K562 (cell line): ENCODE results near the gene CCDC54. TPM values are rescaled to one million over a fixed set of nuclear protein-coding genes. Genes with fewer than 3 reads are reported as not detected.

Source experiments
- ATAC-seq: fragments of 200-7000 bp; cut with Tn5 transposase; 3 replicates; pipeline ENCODE4 v1.9.1; 2020; ENCODE audit warnings: moderate library complexity
- BruUV-seq: library from RNA; stranded (reverse); fragments of 400-500 nt; replicated peaks from 2 replicates; lab custom pipeline; 2021; lab: Mats Ljungman, UMichigan
- CTCF ChIA-PET: fragments of 300-600 bp; formaldehyde crosslinking; extraction: SDS; loops from one replicate; lab custom pipeline; 2021; ENCODE audit warnings: low intra/inter-chr PET ratio; lab: Yijun Ruan, JAX
- POLR2A ChIA-PET: fragments of 300-600, 350-650 bp; sonication (Branson Sonifier 250); formaldehyde crosslinking; extraction: SDS; loops from one replicate; lab custom pipeline; 2021; ENCODE audit warnings: antibody characterized with exemption, inconsistent platforms; lab: Yijun Ruan, JAX
- DNase-seq, 4 experiments: peaks; one replicate each; pipeline versions ENCODE4 v3.0.0 to v3.0.0-alpha.2; 2011 to 2018; ENCODE audit warnings: low spot score in 3 of 4, mixed read lengths in 3 of 4; ENCODE audit errors: extremely low read depth in 1 of 4
- FAIRE-seq: peaks from 2 replicates; lab custom pipeline; 2011; peaks lifted over from hg19 to GRCh38; lab: Jason Lieb, UNC
- H2AFZ ChIP-seq: 2 replicates; pipeline ENCODE4 v1.6.0; 2011; ENCODE audit warnings: low read depth, low read length, control low read depth, inconsistent platforms
- H3K27ac ChIP-seq: fragments of 200-600 bp; 3 replicates; pipeline ENCODE4 v1.8.0; 2011; ENCODE audit warnings: low read depth, mild to moderate bottlenecking, control low read depth, inconsistent platforms, low read length, moderate library complexity, mixed read lengths; ENCODE audit errors: extremely low read depth
- H3K27me3 ChIP-seq, 2 experiments: fragments of 300-600 bp in 1 of 2; 2 replicates in 1 of 2; 3 replicates in 1 of 2; pipeline versions ENCODE4 v1.6.0 to v1.8.0; 2011; ENCODE audit warnings: inconsistent platforms in 2 of 2, low read length in 2 of 2, mild to moderate bottlenecking in 1 of 2, mixed read lengths in 1 of 2, moderate library complexity in 1 of 2; ENCODE audit not compliant: control insufficient read depth in 2 of 2, insufficient read depth in 2 of 2
- H3K36me3 ChIP-seq: fragments of 300-600 bp; 3 replicates; pipeline ENCODE4 v1.8.0; 2011; ENCODE audit warnings: mild to moderate bottlenecking, low read length, inconsistent platforms; ENCODE audit not compliant: control insufficient read depth, insufficient read depth
- H3K4me1 ChIP-seq, 2 experiments: fragments of 200-600 bp in 1 of 2; replicated peaks in 1 of 2; 2 replicates in 1 of 2; 3 replicates in 1 of 2; pipeline versions ENCODE4 v1.5.1 to v1.8.0; 2011; ENCODE audit warnings: inconsistent platforms in 2 of 2, low read length in 2 of 2, mild to moderate bottlenecking in 1 of 2, mixed read lengths in 1 of 2, moderate library complexity in 1 of 2; ENCODE audit not compliant: control insufficient read depth in 2 of 2, insufficient read depth in 2 of 2
- H3K4me2 ChIP-seq: 2 replicates; pipeline ENCODE4 v1.6.1; 2011; ENCODE audit warnings: low read length, control low read depth, inconsistent platforms, mixed read lengths; ENCODE audit not compliant: insufficient read depth
- H3K4me3 ChIP-seq: fragments of 200-600 bp; sonication (generic), shearing (Covaris generic); 2 replicates; pipeline ENCODE4 v1.5.1; 2016; ENCODE audit warnings: control low read depth, inconsistent platforms
- H3K79me2 ChIP-seq: fragments of 200-600 bp; 3 replicates; pipeline ENCODE4 v1.8.0; 2011; ENCODE audit warnings: low read length, inconsistent platforms; ENCODE audit not compliant: control insufficient read depth, insufficient read depth
- H3K9ac ChIP-seq, 2 experiments: 2 replicates each; pipeline versions ENCODE4 v1.6.0 to v1.6.1; 2011; ENCODE audit warnings: low read depth in 2 of 2, low read length in 2 of 2, control low read depth in 1 of 2, inconsistent platforms in 1 of 2, mild to moderate bottlenecking in 1 of 2, mixed read lengths in 1 of 2; ENCODE audit not compliant: insufficient read depth in 1 of 2
- H3K9me1 ChIP-seq: one replicate; pipeline ENCODE4 v1.6.0; 2011; ENCODE audit warnings: inconsistent platforms, mild to moderate bottlenecking, low read length, moderate library complexity; ENCODE audit not compliant: control insufficient read depth, insufficient read depth
- H3K9me3 ChIP-seq: replicated peaks from 2 replicates; pipeline ENCODE4 v1.5.1; 2011; ENCODE audit warnings: low read depth, low read length, inconsistent platforms; ENCODE audit not compliant: control insufficient read depth, insufficient read depth
- H4K20me1 ChIP-seq: replicated peaks from 2 replicates; pipeline ENCODE4 v1.6.1; 2011; ENCODE audit warnings: low read length, inconsistent platforms, mixed read lengths; ENCODE audit not compliant: control insufficient read depth, insufficient read depth
- ADNP ChIP-seq: fragments of 200-800 bp; sonication (Bioruptor generic); IDR thresholded peaks from 2 replicates; pipeline ENCODE4 v1.6.1; 2016; ENCODE audit warnings: missing genetic modification characterization, missing compliant biosample characterization
- NFRKB ChIP-seq: fragments of 450-650 bp; IDR thresholded peaks from 2 replicates; pipeline ENCODE4 v1.6.1; 2016; ENCODE audit warnings: low read depth
- SMAD4 ChIP-seq: fragments of 250-450 bp; sonication (Bioruptor Pico); conservative IDR thresholded peaks from 2 replicates; pipeline ENCODE4 v1.8.0; 2021; ENCODE audit warnings: inconsistent platforms, mild to moderate bottlenecking, moderate library complexity
- SRSF3 ChIP-seq: fragments of 200-400 bp; formaldehyde crosslinking; IDR thresholded peaks from 2 replicates; pipeline ENCODE4 v1.6.1; 2016; ENCODE audit warnings: mild to moderate bottlenecking, low read length, moderate library complexity; ENCODE audit not compliant: insufficient read depth
- ZBTB40 ChIP-seq, 2 experiments: fragments of 450-650 bp in 1 of 2; sonication (generic) in 1 of 2; formaldehyde crosslinking in 1 of 2; IDR thresholded peaks; 2 replicates each; pipeline versions ENCODE4 v1.7.1 to v1.9.0; 2016 to 2022; ENCODE audit warnings: inconsistent platforms in 1 of 2, mild to moderate bottlenecking in 1 of 2, missing genetic modification reagents in 1 of 2
- ZNF324 ChIP-seq: fragments of 250-450 bp; sonication (Bioruptor Pico); IDR thresholded peaks from 2 replicates; pipeline ENCODE4 v1.4.0; 2020; ENCODE audit warnings: mild to moderate bottlenecking
- WGBS: fragments of 100-300 bp; shearing (Covaris generic); methylation state at CpG from one replicate; pipeline ENCODE4 v1.1.6; 2016; ENCODE audit warnings: low coverage, mixed read lengths; ENCODE audit not compliant: insufficient coverage; ENCODE audit errors: missing lambda C conversion rate; 5-methylcytosine and 5-hydroxymethylcytosine counted together
- in situ Hi-C: fragments of 300-500 bp; cut with MboI; formaldehyde crosslinking; loops from 4 replicates; pipeline ENCODE4 v1.15.0; 2018; ENCODE audit warnings: inconsistent platforms, mixed read lengths
- intact Hi-C: fragments of 100-400 bp; cut with micrococcal nuclease; formaldehyde crosslinking; loops from 2 replicates; pipeline ENCODE4 v1.14.2; 2022
- polyA plus RNA-seq, 8 experiments: library from polyadenylated mRNA; depleted of rRNA in 4 of 8; stranded (reverse) in 5 of 8; unstranded in 3 of 8; fragments of >200 nt; fragmentation: Nextera tagmentation in 2 of 8; fragmentation: Illumina TruSeq in 1 of 8; extraction: Ambion mirVana in 2 of 8; extraction: Trizol in 1 of 8; gene quantifications; 2 replicates each; pipeline versions ENCODE4 v1.2.1 to v1.2.3, GENCODE V29; 2011 to 2014; ENCODE audit warnings: inconsistent platforms in 1 of 8, missing spikeins in 1 of 8
- total RNA-seq, 7 experiments: library from RNA; depleted of rRNA in 6 of 7; stranded (reverse); fragments of >200 nt in 6 of 7; fragmentation: Illumina TruSeq in 2 of 7; extraction: Trizol in 2 of 7; gene quantifications; 2 replicates each; pipeline versions ENCODE4 v1.2.1 to v1.2.3, GENCODE V29; 2011 to 2021; ENCODE audit warnings: low replicate concordance in 1 of 7
- TF ChIP-seq, protein P1 (sequence below): fragments of 450-650 bp; IDR thresholded peaks from 2 replicates; pipeline ENCODE4 v1.6.1; 2017; ENCODE audit warnings: antibody characterized with exemption

CCDC54 gene
- total and polyA plus RNA-seq, 9 of the 15 experiments (the other 6 are each of a cell fraction or from before 2014, with no cell fraction given) = not detected

DNA sequence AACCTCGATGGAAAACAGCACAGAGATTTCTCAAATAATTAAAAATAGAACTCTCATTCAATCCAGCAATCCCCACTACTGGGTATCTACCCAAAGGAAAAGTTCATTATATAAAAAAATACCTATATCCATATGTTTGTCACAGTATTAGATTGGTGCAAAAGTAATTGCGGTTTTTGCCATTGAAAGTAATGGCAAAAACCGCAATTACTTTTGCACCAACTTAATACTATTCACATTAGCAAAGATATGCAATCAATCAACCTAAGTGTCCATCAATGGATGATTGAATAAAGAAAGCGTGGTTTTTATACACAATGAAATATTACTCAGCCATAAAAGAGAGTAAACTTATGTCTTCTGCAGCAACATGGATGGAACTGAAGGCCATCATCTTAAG, 12.2 kb upstream of the CCDC54 start:
- 0 out of 2 replicates have a peak, but pooled peaks cover 3% of the 10 kb centered on the region for H3K9me3 ChIP-seq
- no TSS peak for BruUV-seq
- in situ Hi-C loops = no loop called here
- H3K27me3 ChIP-seq = no peaks in the 10 kb centered on the region
- no peak overlapping the region for H3K4me2 ChIP-seq
- intact Hi-C loops = no loop called here
- no peak overlapping the region for H3K9ac ChIP-seq
- no peaks in the 10 kb centered on the region for H3K9me1 ChIP-seq
- no peak for ATAC-seq
- no peak for DNase-seq
- H3K4me1 ChIP-seq = peaks cover 0 to 4% of the 10 kb centered on the region in 2 experiments; a peak in 3 of 5 replicates
- no peak for TF ChIP-seq ZNF324 (CRISPR knock-in tag)
- TF ChIP-seq ADNP (tag) = no peak
- TF ChIP-seq, protein P1, sequence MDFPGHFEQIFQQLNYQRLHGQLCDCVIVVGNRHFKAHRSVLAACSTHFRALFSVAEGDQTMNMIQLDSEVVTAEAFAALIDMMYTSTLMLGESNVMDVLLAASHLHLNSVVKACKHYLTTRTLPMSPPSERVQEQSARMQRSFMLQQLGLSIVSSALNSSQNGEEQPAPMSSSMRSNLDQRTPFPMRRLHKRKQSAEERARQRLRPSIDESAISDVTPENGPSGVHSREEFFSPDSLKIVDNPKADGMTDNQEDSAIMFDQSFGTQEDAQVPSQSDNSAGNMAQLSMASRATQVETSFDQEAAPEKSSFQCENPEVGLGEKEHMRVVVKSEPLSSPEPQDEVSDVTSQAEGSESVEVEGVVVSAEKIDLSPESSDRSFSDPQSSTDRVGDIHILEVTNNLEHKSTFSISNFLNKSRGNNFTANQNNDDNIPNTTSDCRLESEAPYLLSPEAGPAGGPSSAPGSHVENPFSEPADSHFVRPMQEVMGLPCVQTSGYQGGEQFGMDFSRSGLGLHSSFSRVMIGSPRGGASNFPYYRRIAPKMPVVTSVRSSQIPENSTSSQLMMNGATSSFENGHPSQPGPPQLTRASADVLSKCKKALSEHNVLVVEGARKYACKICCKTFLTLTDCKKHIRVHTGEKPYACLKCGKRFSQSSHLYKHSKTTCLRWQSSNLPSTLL = 0 out of 2 replicates have a peak, but pooled peaks have one; percentile 32
- TF ChIP-seq SRSF3 = no peak
- peak; percentile 71 for TF ChIP-seq ZBTB40 (IDR thresholded peaks at IDR 0.05)
- no peak for TF ChIP-seq ZBTB40 (CRISPR knock-in tag; IDR thresholded peaks at IDR 0.05)
- TF ChIP-seq SMAD4 (CRISPR knock-in tag) = no peak
- peak; percentile 35; the same call in 1 of the 2 replicates for TF ChIP-seq NFRKB
- ChIA-PET CTCF (no interaction called here), POLR2A (no interaction called here)
- H3K36me3 ChIP-seq = no peaks in the 10 kb centered on the region
- no peak for FAIRE-seq
- no peak overlapping the region for H3K27ac ChIP-seq
- no peak overlapping the region for H2AFZ ChIP-seq
- no peaks in the 10 kb centered on the region for H4K20me1 ChIP-seq
- no peak overlapping the region for H3K4me3 ChIP-seq
- no peaks in the 10 kb centered on the region for H3K79me2 ChIP-seq
- 22% methylated on average over 4 of the region's 4 CpGs for WGBS
